ENCODE data around the gene KCNH8.

The KCNH8 gene

GRCh38 chr3:19439944-19440343 is 291.6 kb downstream of the KCNH8 start:
- H3K9me3 ChIP-seq (ENCODE audit: control insufficient read depth, low read length) = no peaks in the 10 kb centered on the region
- peaks cover 6% of the 10 kb centered on the region for H3K4me1 ChIP-seq (ENCODE audit: control insufficient read depth, insufficient read depth, low read length)
- H3K36me3 ChIP-seq (ENCODE audit: control insufficient read depth, insufficient read depth, low read length, severe bottlenecking) = no peaks in the 10 kb centered on the region
- no peak overlapping the region for H3K9ac ChIP-seq (ENCODE audit: low read length)
- DNase-seq (ENCODE audit: low read depth) = no peak
- H3K27me3 ChIP-seq (replicated peaks; ENCODE audit: control insufficient read depth, insufficient read depth, low read length) = no peaks in the 10 kb centered on the region
- H3K4me3 ChIP-seq (ENCODE audit: low read length) = no peak overlapping the region

GRCh38 chr3:19446138-19446537 is 297.8 kb downstream of the KCNH8 start:
- no peaks in the 10 kb centered on the region for H3K27me3 ChIP-seq (replicated peaks; ENCODE audit: control insufficient read depth, insufficient read depth, low read length)
- no peak overlapping the region for H3K4me3 ChIP-seq (ENCODE audit: low read length)
- H3K9me3 ChIP-seq (ENCODE audit: control insufficient read depth, low read length) = no peaks in the 10 kb centered on the region
- no peaks in the 10 kb centered on the region for H3K36me3 ChIP-seq (ENCODE audit: control insufficient read depth, insufficient read depth, low read length, severe bottlenecking)
- H3K9ac ChIP-seq (ENCODE audit: low read length) = no peak overlapping the region
- DNase-seq (ENCODE audit: low read depth) = no peak
- no peaks in the 10 kb centered on the region for H3K4me1 ChIP-seq (ENCODE audit: control insufficient read depth, insufficient read depth, low read length)

GRCh38 chr3:19446687-19447086 is 298.4 kb downstream of the KCNH8 start:
- H3K36me3 ChIP-seq (ENCODE audit: control insufficient read depth, insufficient read depth, low read length, severe bottlenecking) = no peaks in the 10 kb centered on the region
- no peaks in the 10 kb centered on the region for H3K9me3 ChIP-seq (ENCODE audit: control insufficient read depth, low read length)
- H3K4me1 ChIP-seq (ENCODE audit: control insufficient read depth, insufficient read depth, low read length) = no peaks in the 10 kb centered on the region
- no peak for DNase-seq (ENCODE audit: low read depth)
- H3K9ac ChIP-seq (ENCODE audit: low read length) = no peak overlapping the region
- H3K4me3 ChIP-seq (ENCODE audit: low read length) = no peak overlapping the region
- H3K27me3 ChIP-seq (replicated peaks; ENCODE audit: control insufficient read depth, insufficient read depth, low read length) = no peaks in the 10 kb centered on the region

- H3K36me3 ChIP-seq (ENCODE audit: control insufficient read depth, insufficient read depth, low read length, severe bottlenecking) = no peaks in the 10 kb centered on the region
- peaks cover 20% of the 10 kb centered on the region for H3K4me1 ChIP-seq (ENCODE audit: control insufficient read depth, insufficient read depth, low read length)
- no peak overlapping the region for H3K4me3 ChIP-seq (ENCODE audit: low read length)
- H3K9me3 ChIP-seq (ENCODE audit: control insufficient read depth, low read length) = no peaks in the 10 kb centered on the region
- H3K27me3 ChIP-seq (replicated peaks; ENCODE audit: control insufficient read depth, insufficient read depth, low read length) = no peaks in the 10 kb centered on the region
- no peak for DNase-seq (ENCODE audit: low read depth)
- no peak overlapping the region for H3K9ac ChIP-seq (ENCODE audit: low read length)
Measured at GRCh38 chr3:19455546-19455945, 307.2 kb downstream of the KCNH8 start.

GRCh38 chr3:19456738-19457137 is 308.4 kb downstream of the KCNH8 start:
- H3K4me3 ChIP-seq (ENCODE audit: low read length) = no peak overlapping the region
- H3K4me1 ChIP-seq (ENCODE audit: control insufficient read depth, insufficient read depth, low read length) = peaks cover 20% of the 10 kb centered on the region
- DNase-seq (ENCODE audit: low read depth) = no peak
- no peaks in the 10 kb centered on the region for H3K27me3 ChIP-seq (replicated peaks; ENCODE audit: control insufficient read depth, insufficient read depth, low read length)
- no peaks in the 10 kb centered on the region for H3K9me3 ChIP-seq (ENCODE audit: control insufficient read depth, low read length)
- no peaks in the 10 kb centered on the region for H3K36me3 ChIP-seq (ENCODE audit: control insufficient read depth, insufficient read depth, low read length, severe bottlenecking)
- no peak overlapping the region for H3K9ac ChIP-seq (ENCODE audit: low read length)

- DNase-seq (ENCODE audit: low read depth) = no peak
- Histone ChIP-seq H3K4me1 (ENCODE audit: control insufficient read depth, insufficient read depth, low read length) (peaks cover 20% of the 10 kb centered on the region), H3K27me3 (replicated peaks; ENCODE audit: control insufficient read depth, insufficient read depth, low read length) (no peaks in the 10 kb centered on the region), H3K9ac (ENCODE audit: low read length) (no peak overlapping the region), H3K9me3 (ENCODE audit: control insufficient read depth, low read length) (no peaks in the 10 kb centered on the region), H3K4me3 (ENCODE audit: low read length) (no peak overlapping the region), H3K36me3 (ENCODE audit: control insufficient read depth, insufficient read depth, low read length, severe bottlenecking) (no peaks in the 10 kb centered on the region)
Measured at GRCh38 chr3:19457449-19457848, 309.1 kb downstream of the KCNH8 start.

- Histone ChIP-seq H3K4me3 (ENCODE audit: low read length) (no peak overlapping the region), H3K9ac (ENCODE audit: low read length) (no peak overlapping the region), H3K36me3 (ENCODE audit: control insufficient read depth, insufficient read depth, low read length, severe bottlenecking) (no peaks in the 10 kb centered on the region), H3K9me3 (ENCODE audit: control insufficient read depth, low read length) (peaks cover 3% of the 10 kb centered on the region), H3K27me3 (replicated peaks; ENCODE audit: control insufficient read depth, insufficient read depth, low read length) (no peaks in the 10 kb centered on the region), H3K4me1 (ENCODE audit: control insufficient read depth, insufficient read depth, low read length) (no peaks in the 10 kb centered on the region)
- no peak for DNase-seq (ENCODE audit: low read depth)
Measured at GRCh38 chr3:19467761-19468160, 319.5 kb downstream of the KCNH8 start.

GRCh38 chr3:19471138-19471537 is 322.8 kb downstream of the KCNH8 start:
- no peak for DNase-seq (ENCODE audit: low read depth)
- no peaks in the 10 kb centered on the region for H3K27me3 ChIP-seq (replicated peaks; ENCODE audit: control insufficient read depth, insufficient read depth, low read length)
- no peak overlapping the region for H3K9ac ChIP-seq (ENCODE audit: low read length)
- H3K9me3 ChIP-seq (ENCODE audit: control insufficient read depth, low read length) = no peaks in the 10 kb centered on the region
- no peaks in the 10 kb centered on the region for H3K36me3 ChIP-seq (ENCODE audit: control insufficient read depth, insufficient read depth, low read length, severe bottlenecking)
- H3K4me3 ChIP-seq (ENCODE audit: low read length) = no peak overlapping the region
- no peaks in the 10 kb centered on the region for H3K4me1 ChIP-seq (ENCODE audit: control insufficient read depth, insufficient read depth, low read length)

GRCh38 chr3:19473971-19474580 is 325.8 kb downstream of the KCNH8 start:
- H3K4me1 ChIP-seq (ENCODE audit: control insufficient read depth, insufficient read depth, low read length) = no peaks in the 10 kb centered on the region
- H3K36me3 ChIP-seq (ENCODE audit: control insufficient read depth, insufficient read depth, low read length, severe bottlenecking) = no peaks in the 10 kb centered on the region
- H3K9me3 ChIP-seq (ENCODE audit: control insufficient read depth, low read length) = no peaks in the 10 kb centered on the region
- DNase-seq (ENCODE audit: low read depth) = no peak
- H3K4me3 ChIP-seq (ENCODE audit: low read length) = no peak overlapping the region
- H3K9ac ChIP-seq (ENCODE audit: low read length) = no peak overlapping the region
- no peaks in the 10 kb centered on the region for H3K27me3 ChIP-seq (replicated peaks; ENCODE audit: control insufficient read depth, insufficient read depth, low read length)

GRCh38 chr3:19476281-19476680 is 328.0 kb downstream of the KCNH8 start:
- Histone ChIP-seq H3K27me3 (replicated peaks; ENCODE audit: control insufficient read depth, insufficient read depth, low read length) (no peaks in the 10 kb centered on the region), H3K36me3 (ENCODE audit: control insufficient read depth, insufficient read depth, low read length, severe bottlenecking) (no peaks in the 10 kb centered on the region), H3K9me3 (ENCODE audit: control insufficient read depth, low read length) (no peaks in the 10 kb centered on the region), H3K9ac (ENCODE audit: low read length) (no peak overlapping the region), H3K4me1 (ENCODE audit: control insufficient read depth, insufficient read depth, low read length) (no peaks in the 10 kb centered on the region), H3K4me3 (ENCODE audit: low read length) (no peak overlapping the region)
- no peak for DNase-seq (ENCODE audit: low read depth)

- H3K4me1 ChIP-seq (ENCODE audit: control insufficient read depth, insufficient read depth, low read length) = no peaks in the 10 kb centered on the region
- DNase-seq (ENCODE audit: low read depth) = no peak
- no peaks in the 10 kb centered on the region for H3K9me3 ChIP-seq (ENCODE audit: control insufficient read depth, low read length)
- H3K27me3 ChIP-seq (replicated peaks; ENCODE audit: control insufficient read depth, insufficient read depth, low read length) = no peaks in the 10 kb centered on the region
- no peaks in the 10 kb centered on the region for H3K36me3 ChIP-seq (ENCODE audit: control insufficient read depth, insufficient read depth, low read length, severe bottlenecking)
- H3K9ac ChIP-seq (ENCODE audit: low read length) = no peak overlapping the region
- H3K4me3 ChIP-seq (ENCODE audit: low read length) = no peak overlapping the region
Measured at GRCh38 chr3:19485267-19485666, 337.0 kb downstream of the KCNH8 start.

- DNase-seq (ENCODE audit: low read depth) = no peak
- no peaks in the 10 kb centered on the region for H3K4me1 ChIP-seq (ENCODE audit: control insufficient read depth, insufficient read depth, low read length)
- H3K9ac ChIP-seq (ENCODE audit: low read length) = no peak overlapping the region
- no peak overlapping the region for H3K4me3 ChIP-seq (ENCODE audit: low read length)
- H3K9me3 ChIP-seq (ENCODE audit: control insufficient read depth, low read length) = no peaks in the 10 kb centered on the region
- H3K36me3 ChIP-seq (ENCODE audit: control insufficient read depth, insufficient read depth, low read length, severe bottlenecking) = no peaks in the 10 kb centered on the region
- no peaks in the 10 kb centered on the region for H3K27me3 ChIP-seq (replicated peaks; ENCODE audit: control insufficient read depth, insufficient read depth, low read length)
Measured at GRCh38 chr3:19487386-19487785, 339.1 kb downstream of the KCNH8 start.
